KBM-7 (cell line): ENCODE data around the gene PGBD4.
"Not testable (repeated sequence)": the region's sequence is repeated elsewhere in the genome, so short reads cannot be mapped to it uniquely, and the experiment has no call there.

Source experiments
- DNase-seq: peaks from one replicate; pipeline ENCODE4 v3.0.0-alpha.2; 2015
- in situ Hi-C: fragments of 300-500 bp; cut with MboI; formaldehyde crosslinking; loops from 2 replicates; pipeline ENCODE4 v1.14.3; 2020; ENCODE audit warnings: low sequenced_read_pairs, low pct_unique_long_range_greater_than_20kb, mixed read lengths

The PGBD4 gene

DNA sequence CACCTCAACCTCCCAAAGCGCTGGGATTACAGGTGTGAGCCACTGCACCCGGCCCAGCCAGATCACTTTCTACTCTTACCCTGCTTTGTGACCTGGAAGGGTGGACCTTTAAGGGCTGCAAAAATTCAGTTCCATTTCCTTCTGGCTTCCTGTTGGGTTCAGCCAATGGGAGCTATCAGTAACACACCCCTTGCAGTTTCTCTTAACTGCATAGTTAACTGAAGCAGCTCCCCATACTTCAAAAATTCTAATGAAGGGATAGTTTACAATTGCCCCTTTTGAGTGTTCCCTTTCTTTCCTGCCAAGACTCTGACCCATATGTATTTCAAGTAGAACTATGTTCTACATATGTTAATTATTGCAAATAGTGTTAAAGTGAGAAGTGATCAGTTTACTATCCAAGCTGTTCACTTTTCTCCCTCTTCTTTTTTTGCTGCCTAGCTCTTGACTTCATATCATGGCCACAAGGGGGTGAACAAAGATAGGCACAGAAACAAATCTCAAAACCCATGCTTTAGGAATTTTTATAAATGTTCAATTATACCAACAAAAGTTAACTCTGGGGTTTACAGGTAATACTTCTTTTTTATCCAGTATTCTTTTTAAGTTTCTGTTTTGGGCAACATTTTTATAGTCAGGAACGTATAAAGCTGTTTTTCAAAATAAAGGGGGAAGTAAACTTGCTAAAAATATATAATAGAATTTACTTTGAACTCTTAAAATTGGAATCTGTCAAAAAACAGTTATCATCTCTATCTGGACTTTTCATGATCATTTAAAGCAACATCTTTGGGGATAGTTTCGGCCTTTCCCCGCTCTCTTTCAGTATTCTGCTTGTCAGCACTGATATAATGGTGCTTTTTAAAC, 8.1 kb downstream of the PGBD4 start:
- in situ Hi-C loops = no loop called here
- DNase-seq = peak; percentile 60

DNA sequence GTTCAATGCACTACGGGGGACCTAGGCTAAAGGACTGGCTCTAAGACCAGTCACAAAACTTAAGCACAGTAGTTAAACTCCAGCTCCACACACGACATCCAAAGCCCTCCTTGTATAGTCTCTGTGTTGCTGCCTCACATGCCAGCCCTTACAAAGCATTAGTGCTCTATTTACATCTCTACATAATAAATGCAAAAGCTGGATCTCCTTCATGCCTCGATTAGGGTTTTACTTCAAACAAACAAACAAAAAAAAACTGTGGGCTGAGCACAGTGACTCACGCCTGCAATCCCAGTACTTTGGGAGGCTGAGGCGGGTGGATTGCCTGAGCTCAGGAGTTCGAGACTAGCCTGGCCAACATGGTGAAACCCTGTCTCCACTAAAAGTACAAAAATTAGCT, 9.6 kb downstream of the PGBD4 start:
- in situ Hi-C loops = no loop called here

DNA sequence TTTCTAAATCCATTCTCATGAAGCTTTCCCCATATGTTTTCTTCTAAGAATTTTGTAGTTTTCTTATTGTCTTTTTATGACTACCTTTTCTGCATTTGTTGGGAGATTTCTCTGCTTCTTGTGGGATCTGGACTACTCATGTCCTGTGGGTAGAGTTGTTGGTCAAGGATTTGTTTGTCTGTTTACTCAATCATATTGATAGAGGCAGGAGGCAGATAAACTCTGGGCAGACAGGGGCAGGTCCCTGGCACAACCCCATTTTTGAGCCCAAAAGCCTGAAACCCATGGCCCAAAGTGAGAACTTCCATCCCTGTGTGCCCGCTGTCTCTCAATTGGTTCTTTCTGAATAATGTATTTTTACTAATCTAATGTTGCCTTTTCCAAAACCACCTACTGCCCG, 12.3 kb downstream of the PGBD4 start:
- in situ Hi-C loops = no loop called here
- DNase-seq = no peak

More for the DNA sequence above, 9.6 kb downstream of the PGBD4 start:
- DNase-seq = no peak

GRCh38 chr15:34114739-34115138, 12.9 kb downstream of the PGBD4 start:
- in situ Hi-C loops = no loop called here

DNA sequence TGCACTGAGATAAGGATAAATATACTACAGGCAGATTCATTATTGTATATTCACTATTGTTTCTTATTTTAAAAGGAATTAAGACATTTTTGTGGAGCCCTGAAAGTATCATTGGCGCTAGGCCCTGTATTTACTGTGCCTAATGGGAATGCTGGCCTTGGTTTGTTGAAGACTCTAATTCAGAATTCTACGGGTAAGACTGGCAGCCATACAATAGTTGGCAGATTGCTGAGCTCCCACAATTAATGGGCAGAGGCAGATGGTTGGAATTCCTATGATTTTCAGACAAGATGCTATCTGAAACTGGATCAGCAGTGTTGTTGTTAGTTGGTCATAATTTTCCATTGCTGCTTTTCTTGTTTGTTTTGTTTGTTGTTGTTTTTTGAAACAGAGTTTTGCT, 14.7 kb downstream of the PGBD4 start:
- in situ Hi-C loops = no loop called here
- no peak for DNase-seq

More at GRCh38 chr15:34114739-34115138, 12.9 kb downstream of the PGBD4 start:
- no peak for DNase-seq

- DNase-seq = no peak
- in situ Hi-C loops = no loop called here
These were observed 17.4 kb downstream of the PGBD4 start for GRCh38 chr15:34119291-34119690.

GRCh38 chr15:34120420-34120819, 18.5 kb downstream of the PGBD4 start:
- DNase-seq, in situ Hi-C loops: not testable (repeated sequence)

GRCh38 chr15:34121786-34122185, 19.9 kb downstream of the PGBD4 start:
- in situ Hi-C loops = not testable (repeated sequence)

GRCh38 chr15:34122771-34123183, 20.9 kb downstream of the PGBD4 start:
- DNase-seq = no peak
- in situ Hi-C loops = no loop called here

More at GRCh38 chr15:34121786-34122185, 19.9 kb downstream of the PGBD4 start:
- not testable (repeated sequence) for DNase-seq

- in situ Hi-C loops = no loop called here
- no peak for DNase-seq
These were observed 22.8 kb downstream of the PGBD4 start for GRCh38 chr15:34124651-34125050.

GRCh38 chr15:34125945-34126344, 24.1 kb downstream of the PGBD4 start:
- in situ Hi-C loops = no loop called here
- DNase-seq = no peak

DNA sequence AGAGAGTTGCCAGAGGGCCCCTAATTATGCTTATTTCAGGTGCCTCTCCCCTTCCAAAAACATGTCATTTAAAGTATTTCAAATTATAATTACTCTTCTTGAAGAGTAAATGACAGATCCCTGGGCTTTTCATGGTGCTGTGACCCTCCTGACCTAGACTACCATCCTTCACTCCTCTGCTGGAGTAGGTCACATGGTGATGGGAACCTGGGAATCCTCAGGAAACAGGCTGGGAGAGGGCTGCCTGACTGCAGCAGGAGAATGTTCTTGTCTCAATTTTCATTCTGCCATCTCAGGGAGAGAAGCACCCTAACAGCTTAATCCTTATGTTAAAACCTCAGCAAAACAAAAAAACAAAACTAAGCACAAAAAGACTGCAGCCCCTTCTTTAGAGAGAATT, 24.6 kb downstream of the PGBD4 start:
- no peak for DNase-seq
- in situ Hi-C loops = no loop called here

DNA sequence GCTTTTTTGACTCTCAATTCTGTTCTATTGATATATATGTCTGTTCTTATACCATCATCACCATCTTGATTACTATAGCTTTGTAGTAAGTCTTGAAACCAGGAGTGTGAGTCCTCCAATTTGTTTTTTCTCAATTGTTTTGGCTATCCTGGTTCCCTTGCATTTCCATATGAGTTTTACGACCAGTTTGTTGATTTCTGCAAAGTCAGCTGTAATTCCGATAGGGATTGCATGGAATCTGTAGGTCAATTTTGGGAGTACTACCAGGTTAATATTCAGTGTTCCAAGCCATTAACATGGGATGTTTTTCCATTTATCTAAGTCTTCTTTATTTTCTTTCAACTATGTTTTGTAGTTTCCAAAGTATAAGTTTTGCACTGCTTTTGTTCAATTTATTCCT, 27.0 kb downstream of the PGBD4 start:
- no peak for DNase-seq
- in situ Hi-C loops = no loop called here

DNA sequence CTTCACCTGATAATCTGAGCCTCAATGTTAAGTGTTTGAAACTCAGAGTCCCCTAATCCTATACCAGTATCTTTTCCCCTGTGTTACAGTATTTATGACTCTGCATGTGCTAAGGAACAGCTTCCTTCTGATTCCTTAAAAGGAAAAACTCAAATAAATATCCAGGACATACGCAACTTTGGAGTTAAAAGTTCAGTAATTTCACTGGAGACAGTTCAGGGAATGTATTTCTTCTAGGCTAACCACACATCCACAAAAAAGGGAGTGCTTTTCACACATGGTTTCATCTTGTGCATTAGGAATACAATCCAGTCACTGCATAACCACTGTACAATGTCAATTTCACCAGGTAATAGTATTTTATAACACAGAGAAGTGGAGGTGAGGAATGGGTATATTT, 31.0 kb downstream of the PGBD4 start:
- in situ Hi-C loops = no loop called here

GRCh38 chr15:34133511-34133910, 31.6 kb downstream of the PGBD4 start:
- no peak for DNase-seq
- in situ Hi-C loops = no loop called here

More for the DNA sequence above, 31.0 kb downstream of the PGBD4 start:
- no peak for DNase-seq

DNA sequence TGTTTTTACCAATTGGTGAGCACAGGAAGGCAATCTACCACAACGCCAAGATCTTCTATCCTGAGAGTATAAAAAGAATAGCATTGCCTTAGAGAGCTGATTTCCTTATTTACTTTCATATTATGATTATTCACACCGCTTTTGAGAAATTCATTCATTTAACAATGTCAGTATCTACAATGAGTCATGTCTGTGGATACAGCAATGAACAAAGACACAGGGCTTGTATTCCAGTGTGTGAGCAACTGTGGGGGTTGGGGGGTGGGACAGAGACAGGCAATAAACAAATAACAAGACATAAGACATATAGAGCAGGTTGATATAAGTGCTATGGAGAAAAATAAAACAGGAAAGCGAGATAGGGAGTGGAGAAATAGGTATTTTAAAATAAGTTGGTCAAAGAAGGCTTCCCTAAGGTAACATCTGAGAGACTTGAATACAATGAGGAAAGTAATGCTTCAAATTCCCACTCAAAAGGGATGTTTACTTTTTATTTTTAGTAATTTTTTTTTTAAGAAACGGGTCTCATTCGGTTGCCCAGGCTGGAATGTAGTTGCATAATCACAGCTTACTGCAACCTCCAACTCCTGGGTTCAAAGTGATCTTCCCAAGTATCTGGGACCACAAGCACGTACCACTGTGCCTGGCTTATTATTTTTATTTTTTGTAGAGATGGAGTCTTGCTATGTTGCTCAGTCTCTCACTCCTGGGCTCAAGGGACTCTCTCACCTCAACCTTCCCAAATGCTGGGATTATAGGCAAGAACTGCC, 45.7 kb downstream of the PGBD4 start:
- DNase-seq = no peak
- in situ Hi-C loops = no loop called here

GRCh38 chr15:34154725-34155204, 52.9 kb downstream of the PGBD4 start:
- DNase-seq = peak; percentile 26

DNA sequence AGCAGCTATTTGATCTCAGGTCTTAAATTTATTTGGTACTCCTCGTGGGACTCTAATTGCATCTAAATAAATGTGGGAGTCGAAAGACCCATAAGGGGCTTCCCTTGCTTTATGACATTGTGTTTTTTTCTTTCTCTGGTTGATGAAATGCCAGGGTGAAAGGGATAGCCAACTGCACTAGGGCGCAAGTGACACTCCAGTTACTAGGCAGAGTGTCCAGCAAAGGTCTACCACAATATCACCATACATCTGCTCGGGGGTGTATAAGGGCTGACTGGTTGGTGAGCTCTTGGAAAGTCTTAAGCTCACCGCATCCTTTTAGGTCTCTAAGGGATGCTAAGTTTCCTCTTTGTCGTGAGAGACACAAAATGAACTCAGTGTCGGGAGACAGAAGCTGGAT, 54.0 kb downstream of the PGBD4 start:
- DNase-seq = no peak
- in situ Hi-C loops = no loop called here

More at GRCh38 chr15:34154725-34155204, 52.9 kb downstream of the PGBD4 start:
- in situ Hi-C loops = no loop called here
